NT2/D1 (cell line): ENCODE measurements around the gene ABO.
"Not testable (repeated sequence)": the region's sequence is repeated elsewhere in the genome, so short reads cannot be mapped to it uniquely, and the experiment has no call there.

Experiments used
- DNase-seq: peaks from one replicate; pipeline ENCODE4 v3.0.0-alpha.2; 2011; ENCODE audit warnings: low read depth, low spot score
- H3K27me3 ChIP-seq: 2 replicates; pipeline ENCODE4 v1.6.0; 2011; ENCODE audit warnings: mild to moderate bottlenecking; ENCODE audit not compliant: insufficient read length, insufficient read depth
- H3K36me3 ChIP-seq: 2 replicates; pipeline ENCODE4 v1.6.1; 2011; ENCODE audit warnings: mild to moderate bottlenecking, low read length, mixed read lengths; ENCODE audit not compliant: insufficient read depth, insufficient read length
- H3K4me1 ChIP-seq: 2 replicates; pipeline ENCODE4 v1.5.1; 2011; ENCODE audit not compliant: insufficient read depth, insufficient read length
- H3K4me3 ChIP-seq: 2 replicates; pipeline ENCODE4 v1.5.1; 2011; ENCODE audit warnings: low read depth; ENCODE audit not compliant: insufficient read length
- H3K9ac ChIP-seq: 2 replicates; pipeline ENCODE4 v1.6.0; 2011; ENCODE audit warnings: low read depth; ENCODE audit not compliant: insufficient read length
- H3K9me3 ChIP-seq: 2 replicates; pipeline ENCODE4 v1.5.1; 2011; ENCODE audit warnings: mild to moderate bottlenecking, low read length; ENCODE audit not compliant: insufficient read depth
- SUZ12 ChIP-seq: IDR thresholded peaks from 2 replicates; pipeline ENCODE4 v1.6.1; 2011; ENCODE audit not compliant: insufficient read length, insufficient read depth; ENCODE audit errors: extremely low read depth
- YY1 ChIP-seq: IDR thresholded peaks from 2 replicates; pipeline ENCODE4 v1.6.1; 2011; ENCODE audit not compliant: insufficient read length, insufficient read depth
- ZNF274 ChIP-seq: IDR thresholded peaks from 2 replicates; pipeline ENCODE4 v1.6.1; 2011; ENCODE audit warnings: mild to moderate bottlenecking, low read depth, low read length

Gene ABO

GRCh38 chr9:133246562-133246961 lies 28.4 kb downstream of the ABO start:
- no peaks in the 10 kb centered on the region for H3K4me1 ChIP-seq
- no peak for TF ChIP-seq SUZ12
- no peak for TF ChIP-seq ZNF274
- TF ChIP-seq YY1 = no peak
- H3K4me3 ChIP-seq = no peak overlapping the region
- H3K36me3 ChIP-seq = no peaks in the 10 kb centered on the region
- no peaks in the 10 kb centered on the region for H3K9me3 ChIP-seq
- no peak overlapping the region for H3K9ac ChIP-seq
- no peak for DNase-seq
- no peaks in the 10 kb centered on the region for H3K27me3 ChIP-seq

- no peaks in the 10 kb centered on the region for H3K27me3 ChIP-seq
- H3K4me1 ChIP-seq = peaks cover 5% of the 10 kb centered on the region
- H3K4me3 ChIP-seq = no peak overlapping the region
- no peaks in the 10 kb centered on the region for H3K9me3 ChIP-seq
- H3K9ac ChIP-seq = no peak overlapping the region
- no peaks in the 10 kb centered on the region for H3K36me3 ChIP-seq
- no peak for DNase-seq
- TF ChIP-seq ZNF274 (no peak), YY1 (no peak), SUZ12 (no peak)
These were observed 32.0 kb downstream of the ABO start for GRCh38 chr9:133242991-133243390.

DNA sequence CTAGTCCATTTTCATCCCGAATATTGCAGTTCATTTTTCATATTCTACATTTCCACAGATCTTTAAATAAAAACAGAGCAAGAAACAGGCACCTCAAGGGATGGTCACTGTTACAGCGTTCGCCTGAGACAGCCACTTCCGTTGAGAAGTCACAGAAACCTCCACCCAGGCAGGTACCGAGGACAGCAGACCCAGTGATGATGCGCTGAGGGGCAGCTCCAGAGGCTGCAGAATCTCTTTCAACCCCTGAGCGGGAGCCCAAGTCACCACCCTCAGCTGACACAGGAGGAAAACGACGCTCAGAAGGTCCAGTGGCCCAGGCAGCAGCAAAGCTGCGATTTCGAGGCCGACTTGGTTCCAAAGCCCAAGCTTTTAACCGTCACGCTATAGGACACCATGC lies 32.8 kb downstream of the ABO start:
- Histone ChIP-seq H3K4me1 (peaks cover 5% of the 10 kb centered on the region), H3K27me3 (no peaks in the 10 kb centered on the region), H3K9me3 (no peaks in the 10 kb centered on the region), H3K4me3 (no peak overlapping the region), H3K9ac (no peak overlapping the region), H3K36me3 (no peaks in the 10 kb centered on the region)
- no peak for DNase-seq
- TF ChIP-seq SUZ12 (no peak), ZNF274 (no peak), YY1 (no peak)

DNA sequence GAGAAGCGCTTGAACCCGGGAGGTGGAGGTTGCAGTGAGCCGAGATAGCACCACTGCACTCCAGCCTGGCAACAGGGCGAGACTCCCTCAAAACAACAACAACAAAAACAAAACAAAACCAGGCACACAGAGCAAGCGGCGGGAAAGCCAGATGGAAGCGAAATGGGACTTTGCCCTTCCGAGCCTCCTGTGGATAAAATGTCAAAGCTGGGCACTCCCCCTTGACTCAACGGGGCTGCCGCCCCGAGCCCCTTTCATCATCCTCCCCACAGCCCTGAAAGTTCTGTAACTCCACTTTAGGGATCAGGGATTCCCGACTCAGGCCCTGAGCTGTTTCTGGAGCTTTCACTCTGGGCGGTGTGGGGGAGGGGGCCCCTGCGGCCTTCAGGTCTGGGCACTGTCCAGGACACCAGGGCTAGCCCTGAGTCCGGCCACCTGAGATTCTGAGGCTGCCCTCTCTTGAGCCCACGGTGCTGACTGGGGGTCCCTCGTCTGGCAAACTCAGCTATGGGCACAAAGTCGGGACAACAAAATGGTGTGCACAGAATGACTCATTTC lies 35.4 kb downstream of the ABO start:
- H3K4me3 ChIP-seq = no peak overlapping the region
- no peaks in the 10 kb centered on the region for H3K27me3 ChIP-seq
- no peaks in the 10 kb centered on the region for H3K36me3 ChIP-seq
- TF ChIP-seq YY1 (no peak), ZNF274 (no peak), SUZ12 (no peak)
- H3K9me3 ChIP-seq = no peaks in the 10 kb centered on the region
- H3K9ac ChIP-seq = no peak overlapping the region
- no peak for DNase-seq
- peaks cover 5% of the 10 kb centered on the region for H3K4me1 ChIP-seq

DNA sequence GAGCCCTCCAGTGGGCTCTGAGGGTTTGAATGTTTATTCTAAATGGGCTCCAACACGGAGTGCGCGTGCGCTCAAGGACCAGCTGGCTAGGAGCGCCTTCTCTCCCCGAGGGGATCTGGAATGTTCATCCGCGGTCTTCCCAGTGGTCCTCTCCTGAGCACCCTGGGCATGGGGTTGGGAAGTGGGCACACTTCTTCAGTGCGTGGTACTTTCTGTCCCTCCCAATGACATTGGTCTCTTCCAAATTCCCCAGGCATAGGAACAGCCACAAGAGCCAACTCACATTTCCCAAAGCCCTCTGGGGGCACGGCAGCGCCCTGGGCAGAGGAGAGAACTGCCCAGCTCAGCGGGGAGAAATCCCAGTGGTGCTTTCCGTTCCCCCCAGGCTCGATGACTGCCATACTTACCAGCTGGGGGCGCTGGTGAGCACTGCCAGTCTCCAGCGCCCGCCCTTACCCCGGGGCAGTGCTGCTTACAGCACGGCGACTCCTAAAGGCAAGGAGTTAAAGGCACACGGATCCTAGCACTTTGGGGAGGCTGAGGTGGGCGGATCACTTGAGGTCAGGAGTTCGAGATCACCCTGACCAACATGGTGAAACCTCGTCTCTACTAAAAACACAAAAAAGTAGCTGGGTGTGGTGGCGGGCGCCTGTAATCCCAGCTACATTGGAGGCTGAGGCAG lies 36.0 kb downstream of the ABO start:
- peak overlapping the region; percentile 55 for H3K4me3 ChIP-seq
- H3K9ac ChIP-seq = peak overlapping the region; percentile 67
- peaks cover 5% of the 10 kb centered on the region for H3K4me1 ChIP-seq
- no peaks in the 10 kb centered on the region for H3K9me3 ChIP-seq
- peak; percentile 91 for DNase-seq
- H3K36me3 ChIP-seq = no peaks in the 10 kb centered on the region
- TF ChIP-seq ZNF274 = no peak
- TF ChIP-seq YY1 = no peak
- no peak for TF ChIP-seq SUZ12
- no peaks in the 10 kb centered on the region for H3K27me3 ChIP-seq

DNA sequence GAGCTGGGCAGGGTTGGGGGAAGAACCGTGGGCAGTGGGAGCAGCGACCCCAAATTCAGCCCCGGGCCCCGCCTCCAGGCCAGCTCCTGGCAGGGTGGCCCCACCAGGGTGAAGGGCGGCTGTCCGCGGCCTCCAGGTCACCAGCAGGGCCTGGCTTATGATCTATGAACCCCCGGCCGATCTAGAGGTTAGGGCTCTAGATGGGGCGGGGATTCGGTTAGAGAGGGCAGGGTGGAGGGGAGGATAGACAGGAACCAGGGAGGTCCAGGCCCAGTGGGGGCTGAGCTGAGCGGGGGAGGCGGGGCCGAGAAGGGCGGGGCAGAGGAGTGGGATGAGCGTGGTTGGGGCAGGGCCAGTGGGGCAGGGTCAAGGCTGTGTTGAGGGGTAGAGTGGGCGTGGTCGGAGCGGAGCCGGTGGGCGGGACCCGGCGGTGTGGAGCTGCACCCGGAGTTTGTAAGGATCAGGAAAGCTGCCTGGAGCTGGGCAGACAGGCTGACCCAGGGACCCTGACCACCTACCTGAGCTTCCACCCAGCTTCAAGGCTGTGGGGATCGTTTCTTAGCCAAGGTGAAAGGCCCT lies 36.6 kb downstream of the ABO start:
- peaks cover 5% of the 10 kb centered on the region for H3K4me1 ChIP-seq
- H3K4me3 ChIP-seq = peak overlapping the region; percentile 55
- H3K9ac ChIP-seq = peak overlapping the region; percentile 70
- no peaks in the 10 kb centered on the region for H3K36me3 ChIP-seq
- H3K9me3 ChIP-seq = no peaks in the 10 kb centered on the region
- H3K27me3 ChIP-seq = no peaks in the 10 kb centered on the region
- peak; percentile 94 for DNase-seq
- TF ChIP-seq YY1 (no peak), ZNF274 (no peak), SUZ12 (no peak)

DNA sequence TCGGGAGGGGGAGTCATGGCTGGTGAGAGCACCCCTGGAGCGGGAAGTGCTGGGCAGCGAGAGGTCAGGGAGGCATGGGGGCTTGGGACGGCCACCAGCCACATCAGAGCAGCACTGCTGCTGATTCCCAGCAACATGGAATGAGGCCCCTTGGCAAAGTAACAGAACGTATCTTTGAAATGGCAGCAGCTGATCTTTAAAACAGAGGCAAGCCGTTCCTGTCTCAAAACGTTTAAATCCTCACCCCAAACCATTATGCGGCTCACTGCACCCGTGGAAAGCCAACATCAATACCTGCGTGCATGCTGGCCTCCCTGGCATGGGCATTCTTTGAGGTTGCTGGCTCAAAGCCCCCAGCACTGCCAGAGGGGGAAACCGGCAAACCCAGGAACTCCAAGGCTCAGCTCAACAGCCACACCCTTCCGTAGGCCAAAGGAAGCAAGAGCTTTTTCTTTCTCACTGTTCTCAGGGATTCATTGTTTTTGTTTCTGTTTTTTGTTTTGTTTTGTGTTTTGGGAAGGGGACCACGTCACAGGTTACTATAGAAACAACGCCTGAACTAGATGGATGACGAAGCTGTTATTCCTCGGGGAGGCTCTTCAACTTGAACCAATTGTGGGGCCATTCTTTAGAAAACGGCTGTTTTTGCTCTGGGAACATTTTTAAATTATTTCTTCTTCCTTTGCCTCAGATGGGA lies 37.8 kb downstream of the ABO start:
- Histone ChIP-seq H3K9ac (no peak overlapping the region), H3K27me3 (no peaks in the 10 kb centered on the region), H3K4me3 (no peak overlapping the region), H3K4me1 (peaks cover 5% of the 10 kb centered on the region), H3K9me3 (no peaks in the 10 kb centered on the region), H3K36me3 (no peaks in the 10 kb centered on the region)
- TF ChIP-seq SUZ12 (no peak), ZNF274 (no peak), YY1 (no peak)
- no peak for DNase-seq

- not testable (repeated sequence) for DNase-seq, H3K4me3 ChIP-seq, H3K4me1 ChIP-seq, H3K9ac ChIP-seq, H3K27me3 ChIP-seq, H3K36me3 ChIP-seq, H3K9me3 ChIP-seq
These were observed 38.5 kb downstream of the ABO start for GRCh38 chr9:133236291-133237034.
